Cardiac fibroblast (primary cell): ENCODE measurements around the gene ATP5PB.

ENCODE experiments used
- DNase-seq, 2 donors: peaks; one replicate each; pipeline versions ENCODE4 v3.0.0 to v3.0.0-alpha.2; 2010; ENCODE audit warnings: low read depth in 2 of 2
- H3K4me3 ChIP-seq, 2 donors: replicated peaks in 1 of 2; 1 replicate in 1 of 2; 2 replicates in 1 of 2; pipeline ENCODE4 v1.5.1; 2011; ENCODE audit warnings: low read depth in 2 of 2, low read length in 2 of 2, mild to moderate bottlenecking in 2 of 2, moderate library complexity in 1 of 2
- CTCF ChIP-seq: IDR thresholded peaks from one replicate; pipeline ENCODE4 v1.5.1; 2011; ENCODE audit warnings: low read depth, mild to moderate bottlenecking, low read length, inconsistent platforms

Gene ATP5PB

GRCh38 chr1:111448918-111449702 is at the start of gene ATP5PB, which contains the start of gene WDR77:
Gene ATP5PB, plus strand, starts transcription at chr1:111449464. Its CDS starts 78 bp downstream, at chr1:111449542.
Gene WDR77, minus strand, starts transcription at chr1:111449256. Its CDS starts 87 bp downstream, at chr1:111449169.
- peak within 1 kb of the TSS; percentile 90 to 91 for H3K4me3 ChIP-seq
- DNase-seq, result peak; percentile 99 to 100
- TF ChIP-seq CTCF, result no peak

- H3K4me3 ChIP-seq, result no peak overlapping the region
- DNase-seq, result peak; percentile 63 to 71
- peak; percentile 71 for TF ChIP-seq CTCF
Measured at GRCh38 chr1:111399792-111400610, 49.3 kb upstream of the ATP5PB start.

- no peak for DNase-seq
- no peak for TF ChIP-seq CTCF
- no peak overlapping the region for H3K4me3 ChIP-seq
Measured at GRCh38 chr1:111402083-111402482, 47.2 kb upstream of the ATP5PB start.

DNA sequence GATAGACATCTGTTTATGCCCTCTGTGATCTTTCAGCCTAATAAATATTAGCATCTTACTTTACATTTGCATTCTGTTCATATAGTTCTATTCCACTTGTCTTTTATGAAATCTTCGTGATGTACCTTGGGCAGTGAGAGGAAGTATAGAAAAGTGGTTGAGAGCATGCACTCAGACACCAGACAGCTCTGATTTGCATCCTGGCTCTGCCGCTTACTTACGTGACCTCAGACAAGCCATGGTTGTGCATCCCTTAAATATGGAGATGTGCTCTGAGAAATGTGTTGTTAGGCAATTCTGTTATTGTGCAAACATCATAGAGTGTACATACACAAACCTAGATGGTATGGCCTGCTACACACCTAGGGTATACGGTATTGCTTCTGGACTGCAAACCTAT is 44.7 kb upstream of the ATP5PB start:
- H3K4me3 ChIP-seq, result no peak overlapping the region
- no peak for TF ChIP-seq CTCF
- DNase-seq, result no peak

DNA sequence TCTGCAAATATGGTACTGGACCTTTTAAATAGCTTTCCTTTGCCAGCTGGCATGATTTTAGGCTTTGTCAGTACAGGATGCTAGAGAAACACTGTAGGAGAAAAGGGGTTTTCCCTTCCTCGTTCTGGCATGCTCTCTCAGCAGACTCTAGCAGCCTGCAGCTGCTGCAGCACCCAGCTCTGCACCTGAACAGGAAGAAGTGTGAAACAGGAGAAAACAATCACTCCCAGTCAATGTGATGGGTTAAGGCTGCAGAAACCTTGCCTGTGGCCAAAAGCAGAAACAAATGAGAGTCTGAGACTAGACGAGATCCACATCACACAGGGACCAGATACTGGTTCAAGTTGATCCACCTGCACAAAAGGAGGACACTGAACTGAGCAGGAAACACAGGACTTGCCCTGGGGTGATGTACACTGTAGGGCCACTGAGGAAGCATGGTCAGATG is 42.9 kb upstream of the ATP5PB start:
- peak; percentile 69 to 77 for DNase-seq
- H3K4me3 ChIP-seq, result no peak overlapping the region
- TF ChIP-seq CTCF, result no peak

DNA sequence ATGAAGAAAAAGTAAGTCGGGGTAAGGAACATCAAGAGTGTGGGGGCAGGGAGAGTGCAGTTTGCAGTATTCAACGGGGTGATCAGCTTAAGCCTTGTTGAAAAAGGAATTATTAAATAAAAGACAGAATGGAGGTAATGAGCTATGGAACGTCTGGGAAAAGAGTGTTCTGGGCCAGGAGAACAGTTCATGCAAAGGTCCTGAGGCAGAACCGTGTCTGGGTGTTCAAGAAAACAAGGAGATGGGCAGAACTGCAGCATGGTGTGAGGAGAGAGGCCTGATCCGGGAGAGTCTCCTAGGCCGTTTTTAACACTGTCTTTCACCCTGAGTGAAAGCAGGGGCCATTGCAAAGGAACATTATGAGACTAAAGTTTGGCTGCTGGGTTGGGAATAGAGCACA is 42.0 kb upstream of the ATP5PB start:
- TF ChIP-seq CTCF, result no peak
- no peak for DNase-seq
- H3K4me3 ChIP-seq, result no peak overlapping the region
